IMR-90 (cell line): Measurements from ENCODE around the gene FAM133A. TPM values are rescaled to one million over a fixed set of nuclear protein-coding genes. Genes with fewer than 3 reads are reported as not detected.

Experiments used
- ATAC-seq: fragments of 200-7000 bp; cut with Tn5 transposase; 2 replicates; pipeline ENCODE4 v1.9.1; 2020; ENCODE audit warnings: low read depth, mild to moderate bottlenecking, moderate library complexity
- BruUV-seq: library from RNA; stranded (reverse); fragments of 400-500 nt; replicated peaks from 2 replicates; lab custom pipeline; 2021; lab: Mats Ljungman, UMichigan
- CTCF ChIA-PET: fragments of 300-600 bp; formaldehyde crosslinking; extraction: SDS; loops from one replicate; lab custom pipeline; 2021; ENCODE audit warnings: antibody characterized with exemption; lab: Yijun Ruan, JAX
- POLR2A ChIA-PET: fragments of 300-600 bp; sonication (Branson Sonifier 250); formaldehyde crosslinking; loops from one replicate; lab custom pipeline; 2022; ENCODE audit warnings: antibody characterized with exemption; ENCODE audit not compliant: unreplicated experiment; lab: Charles Lee
- DNase-seq: peaks from one replicate; pipeline ENCODE4 v3.0.0; 2013
- H2AFZ ChIP-seq: replicated peaks from 2 replicates; pipeline ENCODE3; 2013; ENCODE audit warnings: low read length, mild to moderate bottlenecking; ENCODE audit not compliant: poor library complexity
- H2AK5ac ChIP-seq: 2 replicates; pipeline ENCODE4 v1.6.1; 2013; ENCODE audit warnings: low read depth, low read length, inconsistent platforms
- H2AK9ac ChIP-seq: replicated peaks from 2 replicates; pipeline ENCODE3; 2013; ENCODE audit warnings: mild to moderate bottlenecking, low read depth, low read length, moderate library complexity; ENCODE audit not compliant: poor library complexity
- H2BK120ac ChIP-seq: 2 replicates; pipeline ENCODE4 v1.6.1; 2013; ENCODE audit warnings: low read depth, low read length, inconsistent platforms
- H2BK15ac ChIP-seq: 3 replicates; pipeline ENCODE4 v1.6.1; 2013; ENCODE audit warnings: low read depth, low read length, inconsistent platforms
- H2BK20ac ChIP-seq: 2 replicates; pipeline ENCODE4 v1.6.1; 2013; ENCODE audit warnings: low read depth, mild to moderate bottlenecking, inconsistent platforms, low read length, moderate library complexity
- H2BK5ac ChIP-seq: 2 replicates; pipeline ENCODE4 v1.6.1; 2013; ENCODE audit warnings: mild to moderate bottlenecking, low read depth, low read length, inconsistent platforms; ENCODE audit not compliant: poor library complexity, severe bottlenecking
- H3K14ac ChIP-seq: replicated peaks from 2 replicates; pipeline ENCODE4 v1.6.1; 2013; ENCODE audit warnings: low read depth, low read length, inconsistent platforms
- H3K18ac ChIP-seq: 2 replicates; pipeline ENCODE4 v1.6.1; 2013; ENCODE audit warnings: low read depth, low read length, control low read depth
- H3K23ac ChIP-seq: 2 replicates; pipeline ENCODE4 v1.6.1; 2013; ENCODE audit warnings: low read depth, low read length, inconsistent platforms
- H3K27ac ChIP-seq: 2 replicates; pipeline ENCODE4 v1.5.1; 2013; ENCODE audit warnings: mild to moderate bottlenecking, control low read depth, low read length; ENCODE audit not compliant: insufficient read depth
- H3K27me3 ChIP-seq: 2 replicates; pipeline ENCODE4 v1.6.1; 2013; ENCODE audit warnings: low read length; ENCODE audit not compliant: control insufficient read depth, insufficient read depth
- H3K36me3 ChIP-seq: 2 replicates; pipeline ENCODE4 v1.6.1; 2013; ENCODE audit warnings: low read length, mixed read lengths; ENCODE audit not compliant: control insufficient read depth, insufficient read depth
- H3K4ac ChIP-seq: 2 replicates; pipeline ENCODE4 v1.6.1; 2013; ENCODE audit warnings: low read depth, low read length, inconsistent platforms
- H3K4me1 ChIP-seq: 2 replicates; pipeline ENCODE4 v1.6.1; 2013; ENCODE audit warnings: low read length, mixed read lengths; ENCODE audit not compliant: control insufficient read depth, insufficient read depth
- H3K4me2 ChIP-seq: 2 replicates; pipeline ENCODE4 v1.6.1; 2013; ENCODE audit warnings: low read depth, mild to moderate bottlenecking, control low read depth, low read length, moderate library complexity
- H3K4me3 ChIP-seq: 2 replicates; pipeline ENCODE4 v1.5.1; 2013; ENCODE audit warnings: low read depth, mild to moderate bottlenecking, control low read depth, low read length, moderate library complexity; ENCODE audit not compliant: insufficient read depth
- H3K56ac ChIP-seq: 2 replicates; pipeline ENCODE4 v1.6.1; 2013; ENCODE audit warnings: low read length, inconsistent platforms; ENCODE audit not compliant: insufficient read depth; ENCODE audit errors: extremely low read depth
- H3K79me1 ChIP-seq, 2 experiments: 2 replicates each; pipeline ENCODE4 v1.6.1; 2013; ENCODE audit warnings: low read length in 2 of 2, inconsistent platforms in 1 of 2, low read depth in 1 of 2
- H3K9ac ChIP-seq: 2 replicates; pipeline ENCODE4 v1.6.1; 2013; ENCODE audit warnings: low read depth, low read length, control low read depth
- H3K9me1 ChIP-seq: 2 replicates; pipeline ENCODE4 v1.6.1; 2013; ENCODE audit warnings: low read length, inconsistent platforms; ENCODE audit not compliant: insufficient read depth
- H3K9me3 ChIP-seq: 2 replicates; pipeline ENCODE4 v1.6.1; 2013; ENCODE audit warnings: low read length; ENCODE audit not compliant: control insufficient read depth, insufficient read depth
- H4K20me1 ChIP-seq: 2 replicates; pipeline ENCODE4 v1.6.1; 2013; ENCODE audit warnings: low read length, inconsistent platforms; ENCODE audit not compliant: insufficient read depth
- H4K5ac ChIP-seq: 2 replicates; pipeline ENCODE4 v1.6.1; 2013; ENCODE audit warnings: mild to moderate bottlenecking, low read depth, low read length, control low read depth
- H4K8ac ChIP-seq, 2 experiments: 2 replicates each; pipeline ENCODE4 v1.6.1; 2013; ENCODE audit warnings: low read depth in 2 of 2, low read length in 2 of 2, control low read depth in 1 of 2, inconsistent platforms in 1 of 2
- H4K91ac ChIP-seq: 2 replicates; pipeline ENCODE4 v1.6.1; 2013; ENCODE audit warnings: low read depth, low read length, inconsistent platforms; ENCODE audit not compliant: insufficient read depth
- BHLHE40 ChIP-seq: fragments of 150-350 bp; IDR thresholded peaks from 2 replicates; pipeline ENCODE4 v1.6.1; 2016; ENCODE audit warnings: mild to moderate bottlenecking, low read depth, low read length
- CEBPB ChIP-seq: IDR thresholded peaks from 2 replicates; pipeline ENCODE4 v1.6.1; 2012; ENCODE audit warnings: low read depth, low read length, improper control_type of control experiment
- CHD1 ChIP-seq: IDR thresholded peaks from 2 replicates; pipeline ENCODE4 v1.6.1; 2012; ENCODE audit warnings: low read depth, low read length, improper control_type of control experiment
- ELK1 ChIP-seq: fragments of 150-350 bp; IDR thresholded peaks from 2 replicates; pipeline ENCODE4 v1.6.1; 2016; ENCODE audit warnings: low read depth, mild to moderate bottlenecking, low read length, moderate library complexity, borderline replicate concordance
- FOS ChIP-seq: fragments of 150-350 bp; IDR thresholded peaks from 2 replicates; pipeline ENCODE4 v1.6.1; 2016; ENCODE audit warnings: low read depth, low read length
- MAFK ChIP-seq: IDR thresholded peaks from 2 replicates; pipeline ENCODE4 v1.6.1; 2012; ENCODE audit warnings: low read depth, low read length, improper control_type of control experiment
- MAZ ChIP-seq: IDR thresholded peaks from 2 replicates; pipeline ENCODE4 v1.6.1; 2012; ENCODE audit warnings: low read depth, mild to moderate bottlenecking, low read length, improper control_type of control experiment, moderate library complexity, borderline replicate concordance
- MXI1 ChIP-seq: IDR thresholded peaks from 2 replicates; pipeline ENCODE4 v1.6.1; 2012; ENCODE audit warnings: low read depth, mild to moderate bottlenecking, low read length, moderate library complexity, borderline replicate concordance
- NFE2L2 ChIP-seq: fragments of 150-350 bp; IDR thresholded peaks from 2 replicates; pipeline ENCODE4 v1.6.1; 2016; ENCODE audit warnings: low read depth, mild to moderate bottlenecking, low read length
- POLR2A ChIP-seq: IDR thresholded peaks from 2 replicates; pipeline ENCODE4 v1.6.1; 2012; ENCODE audit warnings: mild to moderate bottlenecking, low read depth, low read length
- RAD21 ChIP-seq: IDR thresholded peaks from 2 replicates; pipeline ENCODE4 v1.6.1; 2012; ENCODE audit warnings: low read length, improper control_type of control experiment
- RFX5 ChIP-seq: IDR thresholded peaks from 2 replicates; pipeline ENCODE4 v1.8.0; 2012; ENCODE audit warnings: low read depth, mild to moderate bottlenecking, low read length, moderate library complexity
- SMC3 ChIP-seq: fragments of 150-350 bp; IDR thresholded peaks from 2 replicates; pipeline ENCODE4 v1.6.1; 2016; ENCODE audit warnings: low read depth, mild to moderate bottlenecking, antibody characterized with exemption, low read length, moderate library complexity
- WGBS, 2 experiments: methylation state at CpG; one replicate each; pipeline versions ENCODE4 v1.1.5 to v1.1.7; 2013; ENCODE audit warnings: missing lambda C conversion rate in 2 of 2; ENCODE audit not compliant: insufficient read length in 1 of 2; ENCODE audit errors: extremely low coverage in 2 of 2; 5-methylcytosine and 5-hydroxymethylcytosine counted together
- dilution Hi-C: fragments of 300-500 bp; cut with HindIII; formaldehyde crosslinking; loops from one replicate; pipeline ENCODE4 v1.14.3; 2018; ENCODE audit warnings: low sequenced_read_pairs; ENCODE audit not compliant: unreplicated experiment
- in situ Hi-C: fragments of 300-500 bp; cut with MboI; formaldehyde crosslinking; loops from 3 replicates; pipeline ENCODE4 v1.14.3; 2019; ENCODE audit warnings: low sequenced_read_pairs, inconsistent platforms, mixed read lengths
- intact Hi-C: fragments of 100-400 bp; cut with micrococcal nuclease; formaldehyde crosslinking; loops from 2 replicates; pipeline ENCODE4 v1.10.0; 2022
- polyA plus RNA-seq, 3 experiments: library from polyadenylated mRNA; depleted of rRNA; stranded (reverse); fragments of >200 nt; gene quantifications; 2 replicates each; pipeline ENCODE4 v1.2.3, GENCODE V29; 2012; ENCODE audit warnings: low replicate concordance in 1 of 3
- total RNA-seq: library from RNA; depleted of rRNA; stranded (reverse); fragments of >200 nt; gene quantifications from 2 replicates; pipeline ENCODE4 v1.2.3, GENCODE V29; 2012
- TF ChIP-seq, protein P1 (sequence below): fragments of 150-350 bp; IDR thresholded peaks from 2 replicates; pipeline ENCODE4 v1.6.1; 2017; ENCODE audit warnings: mild to moderate bottlenecking, antibody characterized with exemption, low read length, low read depth
- TF ChIP-seq, protein P2 (sequence below): conservative IDR thresholded peaks from 2 replicates; pipeline ENCODE4 v1.5.1; 2012; ENCODE audit warnings: mild to moderate bottlenecking, low read depth, low read length, improper control_type of control experiment

The FAM133A gene
- total and polyA plus RNA-seq, 2 of the 4 experiments (the other 2 are of a cell fraction), result under 0.01 TPM; not detected in 1

GRCh38 chrX:93695981-93696380 lies 22.0 kb downstream of the FAM133A start (continued):
- TF ChIP-seq NFE2L2, result no peak
- no peak for TF ChIP-seq MAFK
- no peak for TF ChIP-seq SMC3

DNA sequence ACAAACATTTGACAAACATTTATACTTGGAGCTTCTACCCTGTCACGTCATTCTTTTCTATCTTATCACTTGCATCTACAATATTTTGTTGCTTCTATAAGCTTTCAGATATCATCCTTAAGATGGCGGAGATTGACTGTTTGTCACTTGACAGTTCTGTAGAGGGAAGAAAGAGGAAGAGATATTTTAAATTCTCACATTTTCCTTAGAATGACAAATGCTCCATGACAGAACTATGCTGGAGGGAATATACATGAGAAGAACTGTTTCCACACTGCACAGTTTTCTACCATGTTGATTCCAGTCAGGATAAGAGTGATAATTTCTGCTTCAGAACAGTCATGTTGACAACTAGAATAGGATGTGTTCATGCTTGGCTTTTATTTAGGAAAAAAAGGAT lies 29.7 kb downstream of the FAM133A start:
- dilution Hi-C loops (no loop called here), in situ Hi-C loops (no loop called here), intact Hi-C loops (no loop called here)
- H4K20me1 ChIP-seq, result no peaks in the 10 kb centered on the region
- ChIA-PET CTCF (no interaction called here), POLR2A (no interaction called here)
- H3K36me3 ChIP-seq, result no peaks in the 10 kb centered on the region
- H2AK9ac ChIP-seq, result no peak overlapping the region
- H3K9me1 ChIP-seq, result no peaks in the 10 kb centered on the region
- WGBS, 2 experiments, result no CpG with 5 or more reads among the region's 2 CpGs
- H4K91ac ChIP-seq, result no peak overlapping the region
- H2AFZ ChIP-seq, result no peak overlapping the region
- no peak overlapping the region for H3K4ac ChIP-seq
- H3K14ac ChIP-seq, result no peak overlapping the region
- no peak overlapping the region for H3K27ac ChIP-seq
- BruUV-seq, result no TSS peak
- H4K5ac ChIP-seq, result no peak overlapping the region
- H3K23ac ChIP-seq, result no peak overlapping the region
- no peak overlapping the region for H2BK15ac ChIP-seq
- H2BK120ac ChIP-seq, result no peak overlapping the region
- DNase-seq (no peak), ATAC-seq (no peak)
- H3K4me1 ChIP-seq, result no peaks in the 10 kb centered on the region
- no peak overlapping the region for H3K56ac ChIP-seq
- no peak overlapping the region for H2BK5ac ChIP-seq
- H2AK5ac ChIP-seq, result no peak overlapping the region
- no peak overlapping the region for H3K18ac ChIP-seq
- no peak overlapping the region for H3K4me3 ChIP-seq
- no peaks in the 10 kb centered on the region for H3K27me3 ChIP-seq
- no peaks in the 10 kb centered on the region for H3K9me3 ChIP-seq
- no peak overlapping the region for H4K8ac ChIP-seq
- no peak overlapping the region for H2BK20ac ChIP-seq
- H3K4me2 ChIP-seq, result no peak overlapping the region
- H3K79me1 ChIP-seq, result no peaks in the 10 kb centered on the region
- no peak overlapping the region for H3K9ac ChIP-seq
- TF ChIP-seq CEBPB (no peak), RFX5 (no peak), SMC3 (no peak), CHD1 (no peak), MXI1 (no peak), MAZ (no peak), POLR2A (no peak), NFE2L2 (no peak), MAFK (no peak), FOS (no peak), RAD21 (no peak), BHLHE40 (no peak), ELK1 (no peak)
- TF ChIP-seq, protein P1, sequence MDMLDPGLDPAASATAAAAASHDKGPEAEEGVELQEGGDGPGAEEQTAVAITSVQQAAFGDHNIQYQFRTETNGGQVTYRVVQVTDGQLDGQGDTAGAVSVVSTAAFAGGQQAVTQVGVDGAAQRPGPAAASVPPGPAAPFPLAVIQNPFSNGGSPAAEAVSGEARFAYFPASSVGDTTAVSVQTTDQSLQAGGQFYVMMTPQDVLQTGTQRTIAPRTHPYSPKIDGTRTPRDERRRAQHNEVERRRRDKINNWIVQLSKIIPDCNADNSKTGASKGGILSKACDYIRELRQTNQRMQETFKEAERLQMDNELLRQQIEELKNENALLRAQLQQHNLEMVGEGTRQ, result no peak
- TF ChIP-seq, protein P2, sequence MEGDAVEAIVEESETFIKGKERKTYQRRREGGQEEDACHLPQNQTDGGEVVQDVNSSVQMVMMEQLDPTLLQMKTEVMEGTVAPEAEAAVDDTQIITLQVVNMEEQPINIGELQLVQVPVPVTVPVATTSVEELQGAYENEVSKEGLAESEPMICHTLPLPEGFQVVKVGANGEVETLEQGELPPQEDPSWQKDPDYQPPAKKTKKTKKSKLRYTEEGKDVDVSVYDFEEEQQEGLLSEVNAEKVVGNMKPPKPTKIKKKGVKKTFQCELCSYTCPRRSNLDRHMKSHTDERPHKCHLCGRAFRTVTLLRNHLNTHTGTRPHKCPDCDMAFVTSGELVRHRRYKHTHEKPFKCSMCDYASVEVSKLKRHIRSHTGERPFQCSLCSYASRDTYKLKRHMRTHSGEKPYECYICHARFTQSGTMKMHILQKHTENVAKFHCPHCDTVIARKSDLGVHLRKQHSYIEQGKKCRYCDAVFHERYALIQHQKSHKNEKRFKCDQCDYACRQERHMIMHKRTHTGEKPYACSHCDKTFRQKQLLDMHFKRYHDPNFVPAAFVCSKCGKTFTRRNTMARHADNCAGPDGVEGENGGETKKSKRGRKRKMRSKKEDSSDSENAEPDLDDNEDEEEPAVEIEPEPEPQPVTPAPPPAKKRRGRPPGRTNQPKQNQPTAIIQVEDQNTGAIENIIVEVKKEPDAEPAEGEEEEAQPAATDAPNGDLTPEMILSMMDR, result no peak
